ENCODE data around the gene NFIA. TPM values are rescaled to one million over a fixed set of nuclear protein-coding genes. Genes with fewer than 3 reads are reported as not detected.
A peak's percentile ranks its signal among the peaks of the same experiment; 100 is the strongest.

The NFIA gene
- total and polyA plus RNA-seq, 9 of the 15 experiments (the other 6 are each of a cell fraction or from before 2014, with no cell fraction given), result 5.3 to 24.9 (median 9.8) TPM

DNA sequence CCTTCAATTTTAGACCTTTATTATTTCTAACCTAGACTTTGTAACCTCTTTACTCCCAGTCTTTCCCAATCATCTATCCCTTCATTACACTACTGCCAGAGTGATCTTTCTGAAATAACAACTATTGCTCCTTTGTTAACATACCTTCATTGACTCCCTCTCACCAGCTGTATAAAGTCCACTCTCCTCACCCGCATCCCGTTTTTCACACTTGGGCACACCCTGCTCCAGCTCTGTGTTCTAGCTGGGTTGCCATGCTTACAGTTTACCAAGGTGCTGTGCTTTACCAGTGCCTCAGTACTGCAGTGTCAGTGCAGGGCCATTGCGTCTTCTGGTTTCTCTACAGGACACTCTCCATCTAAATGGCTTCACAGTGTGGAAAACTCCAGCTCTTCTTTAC is 148.2 kb downstream of the NFIA start:
- peak; percentile 63 for ATAC-seq
- in situ Hi-C loops (cut with MboI), result no loop called here
- ChIA-PET POLR2A (interaction anchor here (0.7 to 2.3 kb wide), 7 partner anchors 13 to 560 kb away, joined by 3 to 9 read pairs (median 5); no protein-coding TSS in a partner anchor), CTCF (ENCODE audit: low intra/inter-chr PET ratio) (no interaction called here)
- Histone ChIP-seq H3K9me1 (ENCODE audit: control insufficient read depth, insufficient read depth, low read length) (no peaks in the 10 kb centered on the region), H3K27me3 (ENCODE audit: control insufficient read depth in 2 of 2, insufficient read depth in 2 of 2, low read length in 2 of 2) (no peaks in the 10 kb centered on the region), H2AFZ (ENCODE audit: low read depth, low read length) (no peak overlapping the region), H3K79me2 (ENCODE audit: control insufficient read depth, insufficient read depth, low read length) (peaks cover 66% of the 10 kb centered on the region), H3K4me2 (ENCODE audit: insufficient read depth, low read length) (peak overlapping the region; percentile 36), H4K20me1 (replicated peaks; ENCODE audit: control insufficient read depth, insufficient read depth, low read length) (no peaks in the 10 kb centered on the region), H3K4me1 (replicated peaks in 1 of 2; ENCODE audit: control insufficient read depth in 2 of 2, insufficient read depth in 2 of 2, low read length in 2 of 2) (peaks cover 4 to 29% of the 10 kb centered on the region in 2 experiments; a peak in 3 of 5 replicates), H3K4me3 (no peak overlapping the region), H3K9me3 (replicated peaks; ENCODE audit: control insufficient read depth, insufficient read depth, low read depth, low read length) (no peaks in the 10 kb centered on the region), H3K9ac (ENCODE audit: insufficient read depth in 1 of 2, low read depth in 2 of 2, low read length in 2 of 2) (no peak overlapping the region; a peak in 1 of 4 replicates), H3K27ac (ENCODE audit: extremely low read depth, low read depth, low read length) (peak overlapping the region; percentile 33; the same call in 1 of the 3 replicates), H3K36me3 (ENCODE audit: control insufficient read depth, insufficient read depth, low read length) (no peaks in the 10 kb centered on the region)
- TF ChIP-seq MTA3 (IDR thresholded peaks at IDR 0.05; ENCODE audit: borderline replicate concordance) (0 out of 2 replicates have a peak, but pooled peaks have one; percentile 30), NR2C2 (CRISPR knock-in tag; IDR thresholded peaks at IDR 0.05) (no peak), NR2C2 (tag; IDR thresholded peaks at IDR 0.05) (no peak)
- BruUV-seq (replicated peaks), result no TSS peak
- no peak for DNase-seq (ENCODE audit: extremely low read depth in 1 of 4, low spot score in 3 of 4)
- whole genome bisulfite sequencing (ENCODE audit: insufficient coverage, low coverage, missing lambda C conversion rate), result 47% methylated on average over 3 of the region's 3 CpGs
- FAIRE-seq, result no peak
- intact Hi-C loops (cut with micrococcal nuclease), result no loop called here

DNA sequence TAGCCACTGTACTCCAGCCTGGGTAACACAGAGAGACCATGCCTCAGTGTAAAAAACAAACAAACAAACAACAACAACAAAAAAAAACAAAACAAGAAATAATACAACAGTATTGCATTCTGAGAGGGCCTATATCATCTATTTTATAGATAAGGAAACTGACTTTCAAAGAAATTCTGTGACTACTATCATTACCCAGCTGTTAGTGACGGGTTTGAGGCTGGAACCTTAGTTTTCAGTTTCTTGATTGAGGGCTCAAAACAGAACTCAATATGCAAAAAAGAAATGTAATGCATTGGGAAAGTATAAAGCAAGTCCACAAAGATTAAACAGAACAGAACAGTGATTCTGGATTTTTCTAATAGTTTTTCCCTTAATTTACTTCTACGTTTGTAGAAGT is 149.4 kb downstream of the NFIA start:
- no peak for DNase-seq (ENCODE audit: extremely low read depth in 1 of 4, low spot score in 3 of 4)
- no peaks in the 10 kb centered on the region for H3K36me3 ChIP-seq (ENCODE audit: control insufficient read depth, insufficient read depth, low read length)
- ATAC-seq, result no peak
- no TSS peak for BruUV-seq (replicated peaks)
- H3K79me2 ChIP-seq (ENCODE audit: control insufficient read depth, insufficient read depth, low read length), result peaks cover 59% of the 10 kb centered on the region
- H3K4me1 ChIP-seq (replicated peaks in 1 of 2; ENCODE audit: control insufficient read depth in 2 of 2, insufficient read depth in 2 of 2, low read length in 2 of 2), result peaks cover 4 to 36% of the 10 kb centered on the region in 2 experiments; a peak in 3 of 5 replicates
- 61% methylated on average over 2 of the region's 2 CpGs for whole genome bisulfite sequencing (ENCODE audit: insufficient coverage, low coverage, missing lambda C conversion rate)
- H3K9ac ChIP-seq (ENCODE audit: insufficient read depth in 1 of 2, low read depth in 2 of 2, low read length in 2 of 2), result no peak overlapping the region
- POLR2A ChIA-PET, result interaction anchor here (1.2 to 2.3 kb wide), 4 partner anchors 14 to 153 kb away, joined by 4 to 9 read pairs (median 5); no protein-coding TSS in a partner anchor
- CTCF ChIA-PET (ENCODE audit: low intra/inter-chr PET ratio), result interaction anchor here (0.7 kb wide), 1 partner anchor 40 kb away, joined by 3 read pairs; no protein-coding TSS in a partner anchor
- intact Hi-C loops (cut with micrococcal nuclease), result no loop called here
- no peaks in the 10 kb centered on the region for H3K9me3 ChIP-seq (replicated peaks; ENCODE audit: control insufficient read depth, insufficient read depth, low read depth, low read length)
- no peaks in the 10 kb centered on the region for H3K9me1 ChIP-seq (ENCODE audit: control insufficient read depth, insufficient read depth, low read length)
- no peaks in the 10 kb centered on the region for H4K20me1 ChIP-seq (replicated peaks; ENCODE audit: control insufficient read depth, insufficient read depth, low read length)
- no peak for FAIRE-seq
- no peaks in the 10 kb centered on the region for H3K27me3 ChIP-seq (ENCODE audit: control insufficient read depth in 2 of 2, insufficient read depth in 2 of 2, low read length in 2 of 2)
- H3K27ac ChIP-seq (ENCODE audit: extremely low read depth, low read depth, low read length), result no peak overlapping the region
- no peak overlapping the region for H3K4me2 ChIP-seq (ENCODE audit: insufficient read depth, low read length)
- no peak overlapping the region for H2AFZ ChIP-seq (ENCODE audit: low read depth, low read length)
- H3K4me3 ChIP-seq, result no peak overlapping the region
- in situ Hi-C loops (cut with MboI), result no loop called here
- TF ChIP-seq EP400 (IDR thresholded peaks at IDR 0.05) (no peak), PHTF2 (CRISPR knock-in tag; IDR thresholded peaks at IDR 0.05) (no peak), RFX7 (CRISPR knock-in tag; IDR thresholded peaks at IDR 0.05) (no peak), STAT5B (CRISPR knock-in tag; IDR thresholded peaks at IDR 0.05) (no peak), SMAD2 (IDR thresholded peaks at IDR 0.05; ENCODE audit: low read depth, low read length) (no peak), SRSF9 (IDR thresholded peaks at IDR 0.05; ENCODE audit: borderline replicate concordance, low read depth, low read length) (no peak), EP300 (IDR thresholded peaks at IDR 0.05; ENCODE audit: low read length) (no peak), ZNF133 (CRISPR knock-in tag; IDR thresholded peaks at IDR 0.05) (no peak)
- TF ChIP-seq, protein P1, sequence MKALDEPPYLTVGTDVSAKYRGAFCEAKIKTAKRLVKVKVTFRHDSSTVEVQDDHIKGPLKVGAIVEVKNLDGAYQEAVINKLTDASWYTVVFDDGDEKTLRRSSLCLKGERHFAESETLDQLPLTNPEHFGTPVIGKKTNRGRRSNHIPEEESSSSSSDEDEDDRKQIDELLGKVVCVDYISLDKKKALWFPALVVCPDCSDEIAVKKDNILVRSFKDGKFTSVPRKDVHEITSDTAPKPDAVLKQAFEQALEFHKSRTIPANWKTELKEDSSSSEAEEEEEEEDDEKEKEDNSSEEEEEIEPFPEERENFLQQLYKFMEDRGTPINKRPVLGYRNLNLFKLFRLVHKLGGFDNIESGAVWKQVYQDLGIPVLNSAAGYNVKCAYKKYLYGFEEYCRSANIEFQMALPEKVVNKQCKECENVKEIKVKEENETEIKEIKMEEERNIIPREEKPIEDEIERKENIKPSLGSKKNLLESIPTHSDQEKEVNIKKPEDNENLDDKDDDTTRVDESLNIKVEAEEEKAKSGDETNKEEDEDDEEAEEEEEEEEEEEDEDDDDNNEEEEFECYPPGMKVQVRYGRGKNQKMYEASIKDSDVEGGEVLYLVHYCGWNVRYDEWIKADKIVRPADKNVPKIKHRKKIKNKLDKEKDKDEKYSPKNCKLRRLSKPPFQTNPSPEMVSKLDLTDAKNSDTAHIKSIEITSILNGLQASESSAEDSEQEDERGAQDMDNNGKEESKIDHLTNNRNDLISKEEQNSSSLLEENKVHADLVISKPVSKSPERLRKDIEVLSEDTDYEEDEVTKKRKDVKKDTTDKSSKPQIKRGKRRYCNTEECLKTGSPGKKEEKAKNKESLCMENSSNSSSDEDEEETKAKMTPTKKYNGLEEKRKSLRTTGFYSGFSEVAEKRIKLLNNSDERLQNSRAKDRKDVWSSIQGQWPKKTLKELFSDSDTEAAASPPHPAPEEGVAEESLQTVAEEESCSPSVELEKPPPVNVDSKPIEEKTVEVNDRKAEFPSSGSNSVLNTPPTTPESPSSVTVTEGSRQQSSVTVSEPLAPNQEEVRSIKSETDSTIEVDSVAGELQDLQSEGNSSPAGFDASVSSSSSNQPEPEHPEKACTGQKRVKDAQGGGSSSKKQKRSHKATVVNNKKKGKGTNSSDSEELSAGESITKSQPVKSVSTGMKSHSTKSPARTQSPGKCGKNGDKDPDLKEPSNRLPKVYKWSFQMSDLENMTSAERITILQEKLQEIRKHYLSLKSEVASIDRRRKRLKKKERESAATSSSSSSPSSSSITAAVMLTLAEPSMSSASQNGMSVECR (CRISPR knock-in tag; IDR thresholded peaks at IDR 0.05), result no peak
